Stimulated activated naive CD8-positive, alpha-beta T cell treated with anti-CD3 and anti-CD28 coated beads, Interleukin-15, Interleukin-2, amounts not matched to agents 100 U/mL and 50 U/mL, for 24 hours (primary cell): ENCODE data around the gene NR2F2.
A peak's percentile ranks its signal among the peaks of the same experiment; 100 is the strongest.

Experiments used
- ATAC-seq: fragments of 150-1000 bp; cut with Tn5 transposase; one replicate; pipeline ENCODE4 v1.10.0; 2021
- DNase-seq: peaks from one replicate; pipeline ENCODE4 v3.0.0; 2021

Gene NR2F2

GRCh38 chr15:96353930-96354730, 23.6 kb downstream of the NR2F2 start:
- DNase-seq: no peak
- no peak for ATAC-seq

- ATAC-seq (no peak), DNase-seq (no peak)
Observed at GRCh38 chr15:96354731-96355567, 24.4 kb downstream of the NR2F2 start.

- ATAC-seq (no peak), DNase-seq (no peak)
Observed at GRCh38 chr15:96355568-96356187, 25.2 kb downstream of the NR2F2 start.

GRCh38 chr15:96356494-96357455, 26.3 kb downstream of the NR2F2 start:
- DNase-seq: peak; percentile 86
- ATAC-seq: peak; percentile 52

GRCh38 chr15:96358001-96358801, 27.7 kb downstream of the NR2F2 start:
- ATAC-seq (no peak), DNase-seq (no peak)

- ATAC-seq (no peak), DNase-seq (no peak)
Observed at GRCh38 chr15:96358821-96359615, 28.5 kb downstream of the NR2F2 start.

- ATAC-seq (no peak), DNase-seq (no peak)
Observed at GRCh38 chr15:96359616-96360521, 29.4 kb downstream of the NR2F2 start.

GRCh38 chr15:96360581-96361308, 30.2 kb downstream of the NR2F2 start:
- no peak for DNase-seq
- ATAC-seq: no peak

- DNase-seq: no peak
- ATAC-seq: no peak
Observed at GRCh38 chr15:96361309-96362010, 31.0 kb downstream of the NR2F2 start.

GRCh38 chr15:96362011-96362754, 31.7 kb downstream of the NR2F2 start:
- DNase-seq (no peak), ATAC-seq (no peak)

- DNase-seq (no peak), ATAC-seq (no peak)
Observed at GRCh38 chr15:96362755-96363651, 32.5 kb downstream of the NR2F2 start.

- no peak for ATAC-seq
- no peak for DNase-seq
Observed at GRCh38 chr15:96363707-96364106, 33.2 kb downstream of the NR2F2 start.

- DNase-seq: no peak
- ATAC-seq: no peak
Observed at GRCh38 chr15:96365781-96366525, 35.5 kb downstream of the NR2F2 start.

GRCh38 chr15:96366526-96366877, 36.0 kb downstream of the NR2F2 start:
- ATAC-seq (no peak), DNase-seq (no peak)
